HG03159 (cell line): ENCODE data around the gene TRIM49C.
"Not testable (repeated sequence)": the region's sequence is repeated elsewhere in the genome, so short reads cannot be mapped to it uniquely, and the experiment has no call there.

Experiments
- ATAC-seq: cut with Tn5 transposase; IDR thresholded peaks from one replicate; pipeline ENCODE4 v1.9.1; 2021; ENCODE audit warnings: mild to moderate bottlenecking, moderate library complexity; ENCODE audit not compliant: unreplicated experiment

Gene TRIM49C, protein sequence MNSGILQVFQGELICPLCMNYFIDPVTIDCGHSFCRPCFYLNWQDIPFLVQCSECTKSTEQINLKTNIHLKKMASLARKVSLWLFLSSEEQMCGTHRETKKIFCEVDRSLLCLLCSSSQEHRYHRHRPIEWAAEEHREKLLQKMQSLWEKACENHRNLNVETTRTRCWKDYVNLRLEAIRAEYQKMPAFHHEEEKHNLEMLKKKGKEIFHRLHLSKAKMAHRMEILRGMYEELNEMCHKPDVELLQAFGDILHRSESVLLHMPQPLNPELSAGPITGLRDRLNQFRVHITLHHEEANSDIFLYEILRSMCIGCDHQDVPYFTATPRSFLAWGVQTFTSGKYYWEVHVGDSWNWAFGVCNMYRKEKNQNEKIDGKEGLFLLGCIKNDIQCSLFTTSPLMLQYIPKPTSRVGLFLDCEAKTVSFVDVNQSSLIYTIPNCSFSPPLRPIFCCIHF

DNA sequence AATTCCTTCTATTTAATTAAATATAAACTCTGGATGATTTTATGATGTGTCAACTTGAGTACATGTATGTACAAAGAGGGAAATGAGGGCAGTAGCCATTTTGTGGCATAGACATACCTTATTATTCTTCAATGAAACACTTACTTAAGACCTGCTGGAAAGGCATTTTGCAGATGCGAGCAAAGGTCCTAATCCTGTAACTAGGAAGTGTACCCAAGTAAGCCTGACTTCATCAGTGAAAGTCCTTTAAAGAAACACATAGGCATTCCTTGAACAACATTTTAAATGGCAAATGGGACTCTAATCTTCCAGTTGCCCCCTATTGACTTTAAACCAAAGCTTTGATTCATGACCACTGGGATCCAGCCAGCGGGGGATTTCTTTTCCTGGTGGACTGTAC, at the start of gene TRIM49C:
Gene TRIM49C, plus strand, starts transcription at position 301 of the 400 bp plus-strand sequence. CDS start 4,106 bp downstream, outside the sequence.
- not testable (repeated sequence) for ATAC-seq

DNA sequence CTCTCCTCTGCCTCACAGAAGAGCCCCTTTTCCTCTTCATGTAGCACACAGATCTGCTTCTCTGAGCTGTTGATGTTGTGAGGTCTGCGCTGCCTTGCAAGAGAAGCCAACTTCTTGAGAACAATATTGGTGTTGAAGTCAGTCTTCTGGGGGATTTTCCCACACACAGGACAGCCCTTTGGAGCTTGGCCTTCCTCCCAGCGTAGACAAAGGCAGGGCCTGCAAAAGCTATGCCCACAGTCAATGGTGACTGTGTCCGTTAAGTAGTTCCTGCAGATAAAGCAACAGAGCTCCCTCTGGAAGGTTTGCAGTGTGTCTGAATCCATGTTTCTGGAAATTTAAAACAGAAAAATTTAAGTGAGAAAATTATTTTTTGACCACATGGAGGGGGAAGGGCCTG, 6.7 kb upstream of the TRIM49C start:
- ATAC-seq, result not testable (repeated sequence)

DNA sequence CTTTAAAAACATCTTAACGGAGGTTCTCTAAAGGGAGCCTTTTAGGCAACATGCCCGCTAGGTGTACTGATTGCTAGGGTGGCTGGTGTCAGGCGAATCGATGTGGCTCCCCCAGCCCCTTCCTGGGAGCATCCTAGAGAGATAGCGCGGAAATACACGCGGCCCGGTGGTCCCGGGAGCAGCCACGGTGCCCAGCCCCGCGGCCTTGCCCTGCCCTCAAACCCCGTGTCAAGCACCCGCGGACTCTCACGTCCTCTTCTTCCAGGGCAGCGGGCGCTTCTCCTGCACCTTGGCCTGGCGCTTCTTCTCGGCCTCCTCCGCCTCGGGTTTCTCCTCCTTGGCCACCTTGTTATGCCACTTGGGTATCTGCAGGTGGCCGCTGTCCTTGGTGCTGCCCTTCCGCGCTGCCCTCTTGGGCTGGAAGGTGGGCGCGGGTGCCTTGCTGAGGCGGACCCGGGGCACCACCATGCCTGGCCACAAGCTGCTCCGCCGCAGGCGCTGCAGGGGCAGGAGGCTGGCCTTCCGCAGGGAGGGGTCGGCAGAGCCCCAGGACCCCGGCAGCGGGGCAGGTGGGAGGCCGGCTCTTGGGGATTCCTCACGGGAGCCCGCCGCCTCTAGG, 20.8 kb downstream of the TRIM49C start:
- not testable (repeated sequence) for ATAC-seq

DNA sequence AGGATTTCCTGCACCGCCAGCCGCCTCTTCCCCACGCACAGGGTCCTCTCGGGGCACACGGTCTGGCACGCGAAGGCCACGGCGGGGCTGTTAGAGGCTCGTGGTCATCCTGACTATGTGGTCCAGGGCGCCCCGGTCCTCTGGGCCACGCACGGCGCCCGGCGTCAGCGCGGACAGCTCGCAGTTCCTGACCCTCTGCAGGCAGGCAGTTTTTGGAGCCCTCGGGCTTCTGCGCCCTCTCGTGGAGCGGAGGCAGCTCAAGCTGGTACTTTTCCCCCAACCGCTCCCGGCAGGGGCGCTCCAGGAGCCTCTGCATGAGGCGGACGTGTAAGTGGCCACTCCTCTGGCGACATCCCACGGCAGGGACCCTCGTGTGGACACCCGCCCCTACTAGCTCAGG, 21.4 kb downstream of the TRIM49C start:
- ATAC-seq, result not testable (repeated sequence)

DNA sequence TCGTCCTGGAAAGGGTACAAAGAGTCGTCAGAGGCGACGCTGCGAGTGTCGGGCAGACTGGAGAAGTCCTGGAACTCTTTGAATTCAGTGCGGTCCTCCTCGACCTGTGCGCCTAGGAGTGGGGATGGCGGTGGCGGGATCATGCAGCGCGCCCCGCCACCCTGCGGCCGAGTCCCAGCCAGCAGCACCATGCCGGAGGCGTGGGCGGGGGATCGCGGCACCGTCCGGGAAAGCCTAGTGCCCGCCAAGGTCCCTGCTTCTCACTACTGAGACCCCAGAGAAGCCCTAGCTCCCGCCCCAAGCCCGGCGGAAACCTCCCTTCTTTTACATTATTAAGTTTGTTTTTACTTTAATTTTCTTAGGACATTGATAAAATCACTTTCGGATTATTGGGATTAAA, 22.6 kb downstream of the TRIM49C start:
- ATAC-seq, result not testable (repeated sequence)

DNA sequence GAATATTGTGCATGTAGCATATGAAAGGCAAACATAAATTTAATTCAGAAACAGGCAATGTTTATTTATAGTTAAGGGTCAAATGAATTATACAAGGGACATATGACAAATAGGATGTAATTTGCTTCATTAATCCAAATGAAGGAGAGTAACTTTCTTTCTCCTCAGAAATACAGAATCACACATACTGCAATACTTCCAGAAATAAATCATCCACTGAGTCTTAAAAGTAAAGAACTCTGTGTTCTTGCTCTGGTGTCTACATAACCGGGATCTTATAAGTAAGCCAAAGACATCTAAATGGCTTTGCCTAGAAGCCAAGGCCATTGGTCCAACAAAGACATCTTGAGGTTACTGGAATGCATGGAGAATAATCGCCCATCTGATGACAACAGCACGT, 54.7 kb downstream of the TRIM49C start, which contains the start of gene UBTFL1:
Gene UBTFL1, plus strand, starts transcription at position 301 of the 400 bp plus-strand sequence. Its CDS starts 0 bp downstream, at position 301.
- not testable (repeated sequence) for ATAC-seq

DNA sequence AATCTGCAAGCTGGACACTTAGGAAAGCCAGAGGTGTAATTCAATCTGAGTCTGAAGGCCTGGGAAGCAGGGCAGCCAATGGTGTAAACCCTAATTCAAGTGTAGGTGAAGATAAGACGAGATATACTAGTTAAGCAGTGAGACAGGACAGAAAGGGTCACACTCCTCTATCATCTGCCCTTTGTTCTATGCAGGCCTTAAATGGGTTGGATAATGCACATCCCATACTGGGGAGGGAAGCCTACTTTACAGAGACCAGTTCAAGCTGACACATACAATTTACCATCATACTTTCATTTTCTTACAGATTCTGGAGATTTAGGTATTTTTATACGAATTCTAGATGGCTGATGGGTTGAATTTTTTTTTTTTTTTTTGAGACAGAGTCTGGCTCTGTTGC, 57.8 kb downstream of the TRIM49C start:
- ATAC-seq, result not testable (repeated sequence)
